Fibroblast of pulmonary artery (primary cell): Measurements from ENCODE around the gene AMPH.
"Not testable (repeated sequence)": the region's sequence is repeated elsewhere in the genome, so short reads cannot be mapped to it uniquely, and the experiment has no call there.

ENCODE experiments used
- DNase-seq: peaks from one replicate; pipeline ENCODE4 v3.0.0-alpha.2; 2010; ENCODE audit warnings: low read depth
- H3K4me3 ChIP-seq: replicated peaks from 2 replicates; pipeline ENCODE4 v1.5.1; 2011; ENCODE audit warnings: low read depth, mild to moderate bottlenecking, control low read depth, low read length, moderate library complexity
- CTCF ChIP-seq: IDR thresholded peaks from 2 replicates; pipeline ENCODE4 v1.5.1; 2011; ENCODE audit warnings: mild to moderate bottlenecking, control low read depth, low read length, inconsistent platforms; ENCODE audit errors: missing control alignments

AMPH gene

GRCh38 chr7:38360776-38361175, 270.4 kb downstream of the AMPH start:
- no peak for TF ChIP-seq CTCF
- no peak overlapping the region for H3K4me3 ChIP-seq
- no peak for DNase-seq

- TF ChIP-seq CTCF: peak; percentile 23
These were observed 272.0 kb downstream of the AMPH start for GRCh38 chr7:38359071-38359601.

GRCh38 chr7:38358273-38358831, 272.8 kb downstream of the AMPH start:
- H3K4me3 ChIP-seq, DNase-seq: not testable (repeated sequence)

More at GRCh38 chr7:38359071-38359601, 272.0 kb downstream of the AMPH start:
- not testable (repeated sequence) for H3K4me3 ChIP-seq, DNase-seq

- peak; percentile 37 for TF ChIP-seq CTCF
- not testable (repeated sequence) for DNase-seq, H3K4me3 ChIP-seq
These were observed 276.8 kb downstream of the AMPH start for GRCh38 chr7:38354271-38354851.

- not testable (repeated sequence) for H3K4me3 ChIP-seq, DNase-seq
These were observed 277.7 kb downstream of the AMPH start for GRCh38 chr7:38353431-38353881.

- no peak for TF ChIP-seq CTCF
- DNase-seq: no peak
- no peak overlapping the region for H3K4me3 ChIP-seq
These were observed 279.6 kb downstream of the AMPH start for GRCh38 chr7:38351601-38352000.

- DNase-seq, H3K4me3 ChIP-seq: not testable (repeated sequence)
These were observed 280.4 kb downstream of the AMPH start for GRCh38 chr7:38350777-38351176.

GRCh38 chr7:38349869-38350583, 281.1 kb downstream of the AMPH start:
- H3K4me3 ChIP-seq, DNase-seq: not testable (repeated sequence)
- TF ChIP-seq CTCF: peak; percentile 19

GRCh38 chr7:38349126-38349795, 281.9 kb downstream of the AMPH start:
- DNase-seq, H3K4me3 ChIP-seq: not testable (repeated sequence)
